ENCODE results near the gene NTM.

NTM gene

GRCh38 chr11:131454989-131455388 is 84.6 kb downstream of the NTM start:
- Histone ChIP-seq H3K9me3 (ENCODE audit: control insufficient read depth, low read length) (no peaks in the 10 kb centered on the region), H3K23ac (ENCODE audit: low read length in 2 of 2) (no peak overlapping the region), H3K9ac (ENCODE audit: low read length) (no peak overlapping the region), H3K18ac (ENCODE audit: low read depth in 1 of 2, low read length in 2 of 2) (no peak overlapping the region), H2BK12ac (ENCODE audit: low read length in 2 of 2) (no peak overlapping the region), H3K14ac (ENCODE audit: low read length in 2 of 2) (no peak overlapping the region), H2AK5ac (ENCODE audit: low read length, severe bottlenecking) (no peak overlapping the region), H2BK120ac (ENCODE audit: low read depth, low read length) (no peak overlapping the region), H3K36me3 (ENCODE audit: control insufficient read depth in 1 of 2, insufficient read depth in 2 of 2, low read depth in 1 of 2, low read length in 2 of 2) (no peaks in the 10 kb centered on the region), H2AFZ (ENCODE audit: low read depth, low read length) (no peak overlapping the region), H3K4me3 (ENCODE audit: insufficient read depth in 1 of 2, low read depth in 1 of 2, low read length in 2 of 2) (no peak overlapping the region), H2BK5ac (ENCODE audit: low read depth, low read length, poor library complexity, severe bottlenecking) (no peak overlapping the region), H3K79me1 (replicated peaks; ENCODE audit: low read length, poor library complexity, severe bottlenecking) (no peaks in the 10 kb centered on the region), H4K8ac (ENCODE audit: low read length) (no peak overlapping the region), H3K27ac (ENCODE audit: low read length, poor library complexity, severe bottlenecking) (no peak overlapping the region), H3K27me3 (ENCODE audit: control insufficient read depth in 1 of 2, insufficient read depth in 1 of 2, low read length in 2 of 2) (peaks cover 0 to 16% of the 10 kb centered on the region in 2 experiments), H4K91ac (ENCODE audit: low read length) (no peak overlapping the region), H2BK15ac (ENCODE audit: low read depth, poor library complexity, severe bottlenecking) (no peak overlapping the region), H3K4ac (ENCODE audit: low read depth in 1 of 2, low read length in 2 of 2) (no peak overlapping the region), H3K4me2 (ENCODE audit: low read length, poor library complexity, severe bottlenecking) (no peak overlapping the region), H3K4me1 (ENCODE audit: control insufficient read depth, insufficient read depth, low read depth, low read length) (no peaks in the 10 kb centered on the region)
- DNase-seq, result no peak
- 80% methylated on average over 9 of the region's 9 CpGs for WGBS

- DNase-seq, result no peak
- H3K4me1 ChIP-seq (ENCODE audit: control insufficient read depth, insufficient read depth, low read depth, low read length), result no peaks in the 10 kb centered on the region
- H3K4me3 ChIP-seq (ENCODE audit: insufficient read depth in 1 of 2, low read depth in 1 of 2, low read length in 2 of 2), result no peak overlapping the region
- H3K27ac ChIP-seq (ENCODE audit: low read length, poor library complexity, severe bottlenecking), result no peak overlapping the region
- H2AFZ ChIP-seq (ENCODE audit: low read depth, low read length), result no peak overlapping the region
- H3K4ac ChIP-seq (ENCODE audit: low read depth in 1 of 2, low read length in 2 of 2), result no peak overlapping the region
- no peak overlapping the region for H3K14ac ChIP-seq (ENCODE audit: low read length in 2 of 2)
- no peak overlapping the region for H2BK12ac ChIP-seq (ENCODE audit: low read length in 2 of 2)
- H3K23ac ChIP-seq (ENCODE audit: low read length in 2 of 2), result no peak overlapping the region
- H3K27me3 ChIP-seq (ENCODE audit: control insufficient read depth in 1 of 2, insufficient read depth in 1 of 2, low read length in 2 of 2), result peaks cover 0 to 16% of the 10 kb centered on the region in 2 experiments
- H3K9ac ChIP-seq (ENCODE audit: low read length), result no peak overlapping the region
- H3K18ac ChIP-seq (ENCODE audit: low read depth in 1 of 2, low read length in 2 of 2), result no peak overlapping the region
- no peaks in the 10 kb centered on the region for H3K9me3 ChIP-seq (ENCODE audit: control insufficient read depth, low read length)
- H2BK120ac ChIP-seq (ENCODE audit: low read depth, low read length), result no peak overlapping the region
- no peak overlapping the region for H2AK5ac ChIP-seq (ENCODE audit: low read length, severe bottlenecking)
- no peak overlapping the region for H2BK15ac ChIP-seq (ENCODE audit: low read depth, poor library complexity, severe bottlenecking)
- H3K36me3 ChIP-seq (ENCODE audit: control insufficient read depth in 1 of 2, insufficient read depth in 2 of 2, low read depth in 1 of 2, low read length in 2 of 2), result no peaks in the 10 kb centered on the region
- WGBS, result 84% methylated on average over 9 of the region's 9 CpGs
- H4K91ac ChIP-seq (ENCODE audit: low read length), result no peak overlapping the region
- no peak overlapping the region for H4K8ac ChIP-seq (ENCODE audit: low read length)
- H3K4me2 ChIP-seq (ENCODE audit: low read length, poor library complexity, severe bottlenecking), result no peak overlapping the region
- no peak overlapping the region for H2BK5ac ChIP-seq (ENCODE audit: low read depth, low read length, poor library complexity, severe bottlenecking)
- H3K79me1 ChIP-seq (replicated peaks; ENCODE audit: low read length, poor library complexity, severe bottlenecking), result no peaks in the 10 kb centered on the region
Observed at GRCh38 chr11:131455843-131456704, 85.7 kb downstream of the NTM start.

- Histone ChIP-seq H4K8ac (ENCODE audit: low read length) (no peak overlapping the region), H3K36me3 (ENCODE audit: control insufficient read depth in 1 of 2, insufficient read depth in 2 of 2, low read depth in 1 of 2, low read length in 2 of 2) (no peaks in the 10 kb centered on the region), H3K9me3 (ENCODE audit: control insufficient read depth, low read length) (no peaks in the 10 kb centered on the region), H3K27ac (ENCODE audit: low read length, poor library complexity, severe bottlenecking) (no peak overlapping the region), H2AFZ (ENCODE audit: low read depth, low read length) (no peak overlapping the region), H3K18ac (ENCODE audit: low read depth in 1 of 2, low read length in 2 of 2) (no peak overlapping the region), H2BK15ac (ENCODE audit: low read depth, poor library complexity, severe bottlenecking) (no peak overlapping the region), H3K4me3 (ENCODE audit: insufficient read depth in 1 of 2, low read depth in 1 of 2, low read length in 2 of 2) (no peak overlapping the region), H3K27me3 (ENCODE audit: control insufficient read depth in 1 of 2, insufficient read depth in 1 of 2, low read length in 2 of 2) (peaks cover 0 to 16% of the 10 kb centered on the region in 2 experiments), H3K23ac (ENCODE audit: low read length in 2 of 2) (no peak overlapping the region), H2BK5ac (ENCODE audit: low read depth, low read length, poor library complexity, severe bottlenecking) (no peak overlapping the region), H4K91ac (ENCODE audit: low read length) (no peak overlapping the region), H2BK12ac (ENCODE audit: low read length in 2 of 2) (no peak overlapping the region), H2BK120ac (ENCODE audit: low read depth, low read length) (no peak overlapping the region), H3K9ac (ENCODE audit: low read length) (no peak overlapping the region), H2AK5ac (ENCODE audit: low read length, severe bottlenecking) (no peak overlapping the region), H3K4me1 (ENCODE audit: control insufficient read depth, insufficient read depth, low read depth, low read length) (no peaks in the 10 kb centered on the region), H3K79me1 (replicated peaks; ENCODE audit: low read length, poor library complexity, severe bottlenecking) (no peaks in the 10 kb centered on the region), H3K14ac (ENCODE audit: low read length in 2 of 2) (no peak overlapping the region), H3K4ac (ENCODE audit: low read depth in 1 of 2, low read length in 2 of 2) (no peak overlapping the region), H3K4me2 (ENCODE audit: low read length, poor library complexity, severe bottlenecking) (no peak overlapping the region)
- DNase-seq, result no peak
- WGBS, result 61% methylated on average over 3 of the region's 3 CpGs
Observed at GRCh38 chr11:131457163-131457562, 86.7 kb downstream of the NTM start.

- Histone ChIP-seq H2AK5ac (ENCODE audit: low read length, severe bottlenecking) (no peak overlapping the region), H2BK5ac (ENCODE audit: low read depth, low read length, poor library complexity, severe bottlenecking) (no peak overlapping the region), H2AFZ (ENCODE audit: low read depth, low read length) (no peak overlapping the region), H3K9me3 (ENCODE audit: control insufficient read depth, low read length) (no peaks in the 10 kb centered on the region), H3K27ac (ENCODE audit: low read length, poor library complexity, severe bottlenecking) (no peak overlapping the region), H2BK12ac (ENCODE audit: low read length in 2 of 2) (no peak overlapping the region), H3K4me3 (ENCODE audit: insufficient read depth in 1 of 2, low read depth in 1 of 2, low read length in 2 of 2) (no peak overlapping the region), H3K4me2 (ENCODE audit: low read length, poor library complexity, severe bottlenecking) (no peak overlapping the region), H3K23ac (ENCODE audit: low read length in 2 of 2) (no peak overlapping the region), H3K79me1 (replicated peaks; ENCODE audit: low read length, poor library complexity, severe bottlenecking) (no peaks in the 10 kb centered on the region), H4K8ac (ENCODE audit: low read length) (no peak overlapping the region), H3K27me3 (ENCODE audit: control insufficient read depth in 1 of 2, insufficient read depth in 1 of 2, low read length in 2 of 2) (peaks cover 0 to 15% of the 10 kb centered on the region in 2 experiments), H3K4me1 (ENCODE audit: control insufficient read depth, insufficient read depth, low read depth, low read length) (no peaks in the 10 kb centered on the region), H3K14ac (ENCODE audit: low read length in 2 of 2) (no peak overlapping the region), H3K9ac (ENCODE audit: low read length) (no peak overlapping the region), H3K4ac (ENCODE audit: low read depth in 1 of 2, low read length in 2 of 2) (no peak overlapping the region), H3K18ac (ENCODE audit: low read depth in 1 of 2, low read length in 2 of 2) (no peak overlapping the region), H4K91ac (ENCODE audit: low read length) (no peak overlapping the region), H3K36me3 (ENCODE audit: control insufficient read depth in 1 of 2, insufficient read depth in 2 of 2, low read depth in 1 of 2, low read length in 2 of 2) (no peaks in the 10 kb centered on the region), H2BK15ac (ENCODE audit: low read depth, poor library complexity, severe bottlenecking) (no peak overlapping the region), H2BK120ac (ENCODE audit: low read depth, low read length) (no peak overlapping the region)
- DNase-seq, result no peak
- 67% methylated on average over 2 of the region's 3 CpGs for WGBS
Observed at GRCh38 chr11:131458421-131458820, 88.0 kb downstream of the NTM start.

All from mesenchymal stem cell (in vitro differentiated cells and primary cell).